NCI-H1105 (cell line): Measurements from ENCODE around the gene ALDH1A1.
"Not testable (repeated sequence)": the region's sequence is repeated elsewhere in the genome, so short reads cannot be mapped to it uniquely, and the experiment has no call there.

ENCODE experiments used
- DNase-seq: peaks from one replicate; lab custom pipeline; 2025; lab: John Stamatoyannopoulos, UW

Gene ALDH1A1

DNA sequence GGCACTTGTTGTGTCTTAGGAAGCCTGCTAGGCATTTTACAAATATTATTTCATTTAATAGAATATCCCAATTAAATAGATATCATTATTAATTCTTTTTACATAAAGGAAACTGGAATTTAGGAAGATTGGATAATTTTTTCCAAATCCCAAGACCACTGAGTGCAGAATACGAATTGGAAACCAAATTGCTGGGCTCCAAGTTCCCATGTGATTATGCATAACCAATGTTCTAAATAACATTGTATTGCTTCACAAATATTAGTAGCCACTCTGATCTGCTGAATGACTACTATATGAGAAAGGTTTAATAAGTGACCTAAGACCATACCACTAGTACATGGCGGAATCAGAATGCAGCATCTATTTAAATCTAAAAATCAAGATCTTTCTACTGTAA, 57.7 kb downstream of the ALDH1A1 start:
- DNase-seq: no peak

- DNase-seq: no peak
Observed at GRCh38 chr9:72894342-72894741, 58.5 kb downstream of the ALDH1A1 start.

DNA sequence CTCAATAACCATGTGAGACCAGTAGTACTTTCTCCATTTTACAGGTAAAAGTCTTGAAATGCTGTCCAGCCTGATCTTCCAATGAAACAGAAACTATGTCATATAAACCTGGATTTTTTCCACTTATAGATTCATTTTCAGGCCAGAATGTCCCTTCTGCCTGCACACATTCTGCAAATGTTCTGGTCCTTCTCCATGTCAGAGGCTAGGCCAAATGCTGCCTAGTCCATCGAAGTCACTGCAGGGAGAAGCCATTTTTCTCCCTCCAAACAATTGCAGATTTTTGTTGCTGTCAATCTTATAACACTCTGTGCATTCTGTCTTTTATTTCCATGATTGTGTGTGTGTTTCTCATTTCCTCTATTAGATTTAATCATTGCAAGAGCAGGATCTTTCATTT, 59.4 kb downstream of the ALDH1A1 start:
- no peak for DNase-seq

GRCh38 chr9:72891043-72891442, 61.8 kb downstream of the ALDH1A1 start:
- no peak for DNase-seq

DNA sequence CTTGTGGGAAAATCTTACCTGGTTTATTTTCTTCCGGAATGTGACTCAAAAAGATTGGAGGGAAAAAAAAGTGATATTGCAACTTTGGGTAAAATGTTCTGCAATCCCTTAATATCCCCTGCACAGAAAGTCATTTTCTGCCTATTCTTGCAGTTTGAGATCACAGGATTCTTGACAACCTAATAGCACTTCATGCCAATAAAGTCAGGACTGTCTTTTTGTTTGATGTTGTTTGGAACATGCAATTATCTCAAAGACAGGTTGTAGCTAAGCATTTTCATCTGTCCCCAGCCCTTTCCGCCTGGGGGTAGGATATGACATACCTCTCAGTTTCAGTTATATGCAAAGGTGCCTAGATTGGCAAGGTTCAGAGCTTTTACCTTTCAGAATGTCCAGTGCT, 63.9 kb downstream of the ALDH1A1 start:
- DNase-seq: no peak

DNA sequence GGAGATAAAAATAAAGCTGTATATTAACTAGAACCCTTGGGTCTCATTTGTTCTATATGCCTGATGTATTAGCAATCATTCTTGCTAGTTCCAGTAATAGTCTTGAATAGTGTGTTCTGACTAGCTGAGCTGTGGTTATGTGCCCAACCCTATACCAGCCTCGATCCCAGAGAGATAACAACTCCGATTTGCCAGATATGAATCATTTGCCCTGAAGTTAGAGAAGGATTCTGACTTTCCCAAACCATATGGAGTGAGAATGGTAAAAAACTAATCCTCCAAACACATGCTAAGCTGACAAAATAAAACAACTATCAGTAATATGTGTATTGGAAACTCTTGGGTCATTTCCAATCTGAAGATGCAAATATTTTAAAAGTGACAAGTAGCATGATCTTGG, 64.8 kb downstream of the ALDH1A1 start:
- DNase-seq: no peak

DNA sequence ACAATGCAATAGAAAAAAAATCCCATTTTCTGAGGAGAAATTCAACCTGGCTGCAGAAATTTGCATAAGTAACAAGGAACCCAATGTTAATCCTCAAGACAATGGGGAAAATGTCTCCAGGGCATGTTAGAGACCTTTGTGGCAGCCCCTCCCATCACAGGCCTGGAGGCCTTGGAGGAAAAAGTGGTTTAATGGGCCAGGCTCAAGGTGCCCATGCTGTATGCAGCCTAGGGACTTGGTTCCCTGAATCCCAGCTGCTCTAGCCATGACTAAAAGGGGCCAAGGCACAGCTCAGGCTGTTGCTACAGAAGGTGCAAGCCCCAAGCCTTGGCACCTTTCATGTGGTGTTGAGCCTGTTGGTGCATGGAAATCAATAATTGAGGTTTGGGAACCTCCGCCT, 66.5 kb downstream of the ALDH1A1 start:
- DNase-seq: no peak

GRCh38 chr9:72884508-72884907, 68.3 kb downstream of the ALDH1A1 start:
- no peak for DNase-seq

GRCh38 chr9:72883875-72884274, 69.0 kb downstream of the ALDH1A1 start:
- no peak for DNase-seq

DNA sequence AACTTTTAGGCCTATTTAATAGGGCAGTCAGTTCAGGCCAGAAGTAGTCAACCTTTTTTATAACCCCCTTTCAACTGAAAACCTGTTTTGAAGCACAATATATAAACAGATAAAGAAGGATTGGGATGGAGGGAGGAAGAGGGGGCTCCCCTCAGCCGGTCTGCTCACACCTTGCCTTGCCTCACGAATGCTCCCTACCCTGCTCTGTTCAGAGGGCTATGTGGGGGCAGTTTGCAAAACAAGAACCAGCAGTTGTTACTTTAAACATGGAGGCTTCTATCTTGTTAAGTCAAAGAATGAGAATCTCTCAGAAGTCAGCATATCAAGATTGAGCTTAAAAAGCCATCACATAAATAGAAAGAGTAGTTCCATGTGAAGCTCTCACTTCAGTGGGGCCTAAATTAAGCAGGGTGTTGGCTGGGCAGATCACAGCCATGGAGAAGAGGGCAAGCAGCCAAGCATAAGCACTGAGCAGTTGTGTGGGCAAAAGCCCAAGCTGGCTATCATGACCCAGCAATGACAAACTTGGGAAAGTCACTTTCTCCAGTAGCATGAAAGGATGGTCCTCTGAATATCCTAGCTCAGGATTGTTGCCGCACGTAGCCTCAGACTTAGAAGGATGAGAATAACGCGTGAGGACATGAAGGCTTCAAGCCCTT, 70.6 kb downstream of the ALDH1A1 start:
- DNase-seq: no peak

GRCh38 chr9:72880821-72881220, 72.0 kb downstream of the ALDH1A1 start:
- DNase-seq: no peak

- no peak for DNase-seq
Observed at GRCh38 chr9:72875221-72875620, 77.6 kb downstream of the ALDH1A1 start.

DNA sequence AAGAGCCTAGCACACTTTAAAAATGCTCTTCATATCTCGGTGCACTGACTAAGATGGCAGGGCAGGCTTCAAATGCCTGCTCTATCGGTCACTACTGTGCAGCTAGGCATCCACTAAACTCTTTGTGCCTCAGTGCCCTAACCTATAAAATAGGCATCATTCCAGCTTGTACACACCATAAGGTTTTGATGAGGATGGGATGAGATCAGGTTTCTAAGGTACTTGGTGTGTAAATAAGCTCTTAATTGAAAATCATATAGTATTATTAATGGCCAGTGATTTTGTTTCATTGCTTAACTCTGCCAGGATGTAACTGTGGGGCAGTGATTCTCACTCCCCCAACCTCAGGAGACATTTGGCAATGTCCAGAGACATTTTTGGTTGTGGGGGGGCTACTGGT, 78.5 kb downstream of the ALDH1A1 start:
- DNase-seq: no peak

DNA sequence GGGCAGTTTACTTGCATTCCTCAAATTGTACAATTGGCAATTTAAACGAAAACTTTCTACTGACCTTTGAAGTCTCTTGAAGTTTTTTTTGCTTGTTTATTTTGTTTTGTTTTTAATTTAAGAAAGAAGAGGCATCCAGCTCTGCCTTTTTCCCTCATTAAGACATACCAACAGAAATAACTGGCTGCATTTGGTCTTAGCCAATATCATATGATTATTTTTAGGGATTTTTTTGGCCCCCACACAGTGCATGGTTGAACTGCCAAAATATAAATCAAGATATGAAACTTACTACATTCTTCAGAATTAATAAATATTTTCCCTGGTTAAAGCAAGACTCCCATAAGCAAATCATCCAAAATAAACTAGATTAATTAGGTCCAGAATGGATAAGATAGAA, 79.4 kb downstream of the ALDH1A1 start:
- no peak for DNase-seq

GRCh38 chr9:72872718-72873117, 80.1 kb downstream of the ALDH1A1 start:
- no peak for DNase-seq

- DNase-seq: peak; percentile 10
Observed at GRCh38 chr9:72871685-72872084, 81.2 kb downstream of the ALDH1A1 start.

DNA sequence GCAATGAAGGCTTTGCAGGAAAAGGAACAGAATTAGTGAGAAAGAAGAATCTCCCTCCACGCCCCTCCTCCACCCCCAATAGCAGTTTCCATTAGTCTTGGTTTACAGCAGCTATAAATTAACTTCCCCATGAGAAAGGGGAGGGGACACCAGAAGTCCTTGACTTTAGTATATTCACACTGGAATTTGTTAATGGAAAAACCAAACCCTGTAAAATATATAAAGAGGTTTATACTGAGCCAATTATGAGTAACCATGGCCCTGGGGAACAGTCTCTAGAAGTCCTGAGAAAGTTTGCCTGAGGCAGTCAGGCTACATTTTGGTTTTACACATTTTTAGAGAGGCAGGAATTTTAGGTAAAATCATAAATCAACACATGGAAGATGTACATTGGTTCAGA, 88.5 kb downstream of the ALDH1A1 start:
- DNase-seq: no peak

- no peak for DNase-seq
Observed at GRCh38 chr9:72863456-72864094, 89.3 kb downstream of the ALDH1A1 start.

DNA sequence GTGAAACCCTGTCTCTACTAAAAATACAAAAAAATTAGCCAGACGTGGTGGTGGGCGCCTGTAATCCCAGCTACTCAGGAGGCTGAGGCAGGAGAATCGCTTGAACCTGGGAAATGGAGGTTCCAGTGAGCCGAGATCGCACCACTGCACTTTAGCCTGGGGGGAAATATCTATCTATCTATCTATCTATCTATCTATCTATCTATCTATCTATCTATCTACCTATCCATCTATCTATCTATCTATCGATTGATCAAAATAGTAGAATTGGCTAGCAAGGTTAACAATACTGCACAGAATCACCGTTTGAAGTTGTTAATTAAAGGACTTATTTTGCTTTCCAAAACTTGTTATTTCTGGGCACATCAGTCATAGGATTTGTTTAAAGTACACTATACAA, 90.1 kb downstream of the ALDH1A1 start:
- DNase-seq: not testable (repeated sequence)

- DNase-seq: no peak
Observed at GRCh38 chr9:72858089-72858912, 94.6 kb downstream of the ALDH1A1 start.

- no peak for DNase-seq
Observed at GRCh38 chr9:72857624-72857996, 95.2 kb downstream of the ALDH1A1 start.

GRCh38 chr9:72856972-72857623, 95.8 kb downstream of the ALDH1A1 start:
- peak; percentile 11 for DNase-seq
